Esophagus muscularis mucosa (tissue), 4 donors: ENCODE measurements around the gene AUTS2. TPM values are rescaled to one million over a fixed set of nuclear protein-coding genes. Genes with fewer than 3 reads are reported as not detected.

Source experiments
- DNase-seq: peaks from one replicate; pipeline ENCODE4 v3.0.0-alpha.2; 2017; ENCODE audit errors: extremely low spot score
- H3K27ac ChIP-seq, 4 donors: fragments of 200-600 bp; sonication (generic); replicated peaks in 1 of 4; 1 replicate in 3 of 4; 2 replicates in 1 of 4; pipeline ENCODE4 v1.5.1; 2016 to 2019; ENCODE audit warnings: mild to moderate bottlenecking in 1 of 4
- H3K27me3 ChIP-seq, 4 donors: fragments of 200-600 bp; sonication (generic); one replicate each; pipeline versions ENCODE4 v1.5.1 to v1.6.0; 2016 to 2019
- H3K36me3 ChIP-seq, 4 donors: fragments of 200-600 bp; sonication (generic); one replicate each; pipeline ENCODE4 v1.5.1; 2016 to 2019
- H3K4me1 ChIP-seq, 4 donors: fragments of 200-600 bp; sonication (generic); one replicate each; pipeline ENCODE4 v1.5.1; 2016 to 2019
- H3K4me3 ChIP-seq, 4 donors: fragments of 200-600 bp; sonication (generic); 1 replicate in 2 of 4; 2 replicates in 2 of 4; pipeline ENCODE4 v1.5.1; 2016 to 2019; ENCODE audit warnings: mild to moderate bottlenecking in 4 of 4, moderate library complexity in 1 of 4
- H3K9me3 ChIP-seq, 4 donors: fragments of 200-600 bp; sonication (generic); 1 replicate in 3 of 4; 2 replicates in 1 of 4; pipeline ENCODE4 v1.5.1; 2016 to 2019
- CTCF ChIP-seq, 3 experiments: fragments of 200-600 bp in 2 of 3; fragments of 450-650 bp in 1 of 3; sonication (generic) in 2 of 3; IDR thresholded peaks; one replicate each; pipeline ENCODE4 v1.5.1; 2017 to 2019; ENCODE audit warnings: antibody characterized with exemption in 3 of 3, mild to moderate bottlenecking in 2 of 3, moderate library complexity in 1 of 3
- EP300 ChIP-seq: sonication (generic); formaldehyde crosslinking; IDR thresholded peaks from one replicate; pipeline ENCODE4 v1.6.1; 2017; ENCODE audit warnings: antibody characterized with exemption
- POLR2A ChIP-seq: fragments of 450-650 bp; IDR thresholded peaks from one replicate; pipeline ENCODE4 v1.6.1; 2017; ENCODE audit warnings: antibody characterized with exemption, moderate library complexity, mild to moderate bottlenecking, low read depth
- POLR2AphosphoS5 ChIP-seq, 2 donors: sonication (generic); formaldehyde crosslinking; IDR thresholded peaks; one replicate each; pipeline ENCODE4 v1.6.1; 2017; ENCODE audit warnings: antibody characterized with exemption in 2 of 2
- WGBS: methylation state at CpG from one replicate; pipeline ENCODE4 v1.1.5; 2018; 5-methylcytosine and 5-hydroxymethylcytosine counted together
- intact Hi-C: fragments of 100-400 bp; cut with DNase I; formaldehyde crosslinking; loops from one replicate; pipeline ENCODE4 v1.15.1; 2023
- total RNA-seq, 4 donors: library from RNA; depleted of rRNA; stranded (reverse); fragments of >200 nt; gene quantifications; one replicate each; pipeline versions ENCODE4 v1.1.0 to v1.2.1, GENCODE V29; 2016

The AUTS2 gene
- total RNA-seq, 4 donors from 2014 or later, result 18.5 to 44.9 (median 34.2) TPM

GRCh38 chr7:70540641-70541040 lies 942.4 kb downstream of the AUTS2 start:
- Histone ChIP-seq H3K27ac (no peak overlapping the region), H3K27me3 (no peaks in the 10 kb centered on the region), H3K36me3 (no peaks in the 10 kb centered on the region), H3K4me3 (no peak overlapping the region), H3K4me1 (peaks cover 0 to 12% (median 10%) of the 10 kb centered on the region in 4 donors), H3K9me3 (no peaks in the 10 kb centered on the region)
- DNase-seq, result no peak
- TF ChIP-seq POLR2A (no peak), POLR2AphosphoS5 (IDR thresholded peaks at IDR 0.05) (no peak), EP300 (no peak), CTCF (IDR thresholded peaks at IDR 0.05) (no peak)
- 88% methylated on average over 1 of the region's 1 CpG for WGBS
- intact Hi-C loops, result no loop called here

DNA sequence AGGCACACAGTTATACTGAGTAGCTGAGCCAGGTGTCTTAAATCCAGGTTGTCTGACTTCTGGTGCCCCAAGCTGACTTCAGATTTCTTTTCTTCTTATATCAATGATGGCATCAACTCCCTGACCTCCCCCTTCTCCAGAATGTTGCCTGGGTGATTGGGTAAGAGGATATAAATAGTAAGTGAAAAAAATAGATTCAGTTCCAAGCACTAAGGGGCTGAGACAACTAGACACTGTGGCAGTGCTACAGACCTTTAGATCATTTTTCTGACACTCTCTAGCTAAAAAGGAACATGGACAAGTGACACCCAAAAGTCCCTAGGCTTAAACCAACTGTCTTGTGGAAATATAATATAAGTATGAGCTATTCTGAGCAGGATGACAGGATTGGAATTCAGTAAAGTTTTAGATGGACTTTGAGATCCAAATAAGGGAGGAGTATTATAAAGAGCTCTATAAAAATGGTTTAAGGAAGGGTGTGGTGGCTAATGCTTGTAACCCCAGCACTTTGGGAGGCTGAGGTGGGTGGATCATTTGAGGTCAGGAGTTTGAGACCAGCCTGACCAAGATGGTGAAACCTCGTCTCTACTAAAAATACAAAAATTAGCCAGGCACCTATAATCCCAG lies 944.6 kb downstream of the AUTS2 start:
- DNase-seq, result no peak
- TF ChIP-seq POLR2AphosphoS5 (IDR thresholded peaks at IDR 0.05) (no peak), EP300 (no peak), CTCF (IDR thresholded peaks at IDR 0.05) (no peak), POLR2A (no peak)
- no peak overlapping the region for H3K4me3 ChIP-seq
- no peaks in the 10 kb centered on the region for H3K36me3 ChIP-seq
- no peak overlapping the region for H3K27ac ChIP-seq
- 93% methylated on average over 1 of the region's 1 CpG for WGBS
- H3K4me1 ChIP-seq, result peaks cover 0 to 12% (median 10%) of the 10 kb centered on the region in 4 donors
- intact Hi-C loops, result no loop called here
- no peaks in the 10 kb centered on the region for H3K9me3 ChIP-seq
- H3K27me3 ChIP-seq, result no peaks in the 10 kb centered on the region

DNA sequence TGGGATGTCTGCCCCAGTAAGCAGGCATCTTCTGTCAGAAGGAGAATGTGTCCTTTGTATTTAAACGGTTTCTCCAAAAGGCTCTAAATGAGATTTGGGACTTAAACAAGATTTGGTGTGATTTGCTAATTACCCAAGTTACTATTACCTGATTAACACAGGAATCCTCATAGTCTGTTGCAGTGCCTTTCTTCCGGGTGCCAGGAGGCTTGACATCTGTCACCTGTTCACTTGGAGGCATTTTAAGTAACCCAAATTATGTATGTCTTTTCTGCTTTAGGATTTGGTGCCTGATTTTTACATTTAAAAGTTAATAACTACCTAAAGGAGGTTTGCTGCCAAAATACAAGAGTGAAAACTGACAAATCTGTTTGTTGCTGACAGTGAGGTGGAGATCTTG lies 945.7 kb downstream of the AUTS2 start:
- H3K4me1 ChIP-seq, result peaks cover 0 to 12% (median 10%) of the 10 kb centered on the region in 4 donors
- no peaks in the 10 kb centered on the region for H3K36me3 ChIP-seq
- no peak overlapping the region for H3K27ac ChIP-seq
- no peak overlapping the region for H3K4me3 ChIP-seq
- H3K27me3 ChIP-seq, result no peaks in the 10 kb centered on the region
- H3K9me3 ChIP-seq, result no peaks in the 10 kb centered on the region
- 95% methylated on average over 2 of the region's 2 CpGs for WGBS
- TF ChIP-seq POLR2AphosphoS5 (IDR thresholded peaks at IDR 0.05), result no peak
- no peak for TF ChIP-seq CTCF (IDR thresholded peaks at IDR 0.05)
- no peak for TF ChIP-seq EP300
- TF ChIP-seq POLR2A, result no peak
- intact Hi-C loops, result no loop called here
- no peak for DNase-seq

GRCh38 chr7:70545214-70545613 lies 946.9 kb downstream of the AUTS2 start:
- Histone ChIP-seq H3K4me1 (peaks cover 0 to 12% (median 10%) of the 10 kb centered on the region in 4 donors), H3K4me3 (no peak overlapping the region), H3K36me3 (no peaks in the 10 kb centered on the region), H3K27ac (no peak overlapping the region), H3K27me3 (no peaks in the 10 kb centered on the region), H3K9me3 (no peaks in the 10 kb centered on the region)
- no peak for DNase-seq
- 94% methylated on average over 6 of the region's 6 CpGs for WGBS
- intact Hi-C loops, result no loop called here
- TF ChIP-seq POLR2AphosphoS5 (IDR thresholded peaks at IDR 0.05), result no peak
- no peak for TF ChIP-seq CTCF (IDR thresholded peaks at IDR 0.05)
- TF ChIP-seq EP300, result no peak
- no peak for TF ChIP-seq POLR2A

- TF ChIP-seq POLR2A (no peak), POLR2AphosphoS5 (IDR thresholded peaks at IDR 0.05) (no peak), EP300 (no peak), CTCF (IDR thresholded peaks at IDR 0.05) (no peak)
- 80% methylated on average over 3 of the region's 3 CpGs for WGBS
- Histone ChIP-seq H3K27me3 (no peaks in the 10 kb centered on the region), H3K27ac (no peak overlapping the region), H3K9me3 (no peaks in the 10 kb centered on the region), H3K4me1 (no peaks in the 10 kb centered on the region), H3K4me3 (no peak overlapping the region), H3K36me3 (no peaks in the 10 kb centered on the region)
- intact Hi-C loops, result no loop called here
- no peak for DNase-seq
Observed at GRCh38 chr7:70552141-70552540, 953.9 kb downstream of the AUTS2 start.
